A204.1 (cell line): ENCODE results near the gene SMAD3.

Experiments
- FAIRE-seq: peaks from 2 replicates; lab custom pipeline; 2012; peaks lifted over from hg19 to GRCh38; lab: Jason Lieb, UNC

Gene SMAD3

GRCh38 chr15:67166280-67167009 is 101.0 kb downstream of the SMAD3 start:
- FAIRE-seq = no peak

GRCh38 chr15:67167091-67167490 is 101.7 kb downstream of the SMAD3 start:
- no peak for FAIRE-seq

- FAIRE-seq = no peak
Measured at GRCh38 chr15:67168694-67169093, 103.3 kb downstream of the SMAD3 start.

GRCh38 chr15:67170143-67170925 is 104.9 kb downstream of the SMAD3 start:
- no peak for FAIRE-seq

- FAIRE-seq = no peak
Measured at GRCh38 chr15:67171471-67171870, 106.1 kb downstream of the SMAD3 start.

- no peak for FAIRE-seq
Measured at GRCh38 chr15:67172172-67172571, 106.8 kb downstream of the SMAD3 start.

GRCh38 chr15:67173005-67173404 is 107.6 kb downstream of the SMAD3 start:
- FAIRE-seq = no peak

- no peak for FAIRE-seq
Measured at GRCh38 chr15:67173786-67174185, 108.4 kb downstream of the SMAD3 start.

GRCh38 chr15:67174446-67174845 is 109.0 kb downstream of the SMAD3 start:
- FAIRE-seq = no peak

GRCh38 chr15:67174864-67175573 is 109.6 kb downstream of the SMAD3 start:
- FAIRE-seq = no peak

- FAIRE-seq = no peak
Measured at GRCh38 chr15:67175643-67176071, 110.3 kb downstream of the SMAD3 start.

GRCh38 chr15:67176195-67176971 is 111.0 kb downstream of the SMAD3 start:
- FAIRE-seq = no peak

- FAIRE-seq = no peak
Measured at GRCh38 chr15:67177752-67178151, 112.3 kb downstream of the SMAD3 start.

GRCh38 chr15:67178569-67179210 is 113.3 kb downstream of the SMAD3 start:
- FAIRE-seq = no peak

GRCh38 chr15:67179411-67179995 is 114.1 kb downstream of the SMAD3 start:
- FAIRE-seq = no peak

- FAIRE-seq = no peak
Measured at GRCh38 chr15:67180035-67180434, 114.6 kb downstream of the SMAD3 start.

GRCh38 chr15:67180514-67181191 is 115.3 kb downstream of the SMAD3 start:
- no peak for FAIRE-seq

GRCh38 chr15:67181221-67181639 is 115.8 kb downstream of the SMAD3 start:
- FAIRE-seq = no peak

- no peak for FAIRE-seq
Measured at GRCh38 chr15:67183443-67184169, 118.2 kb downstream of the SMAD3 start.
